Progenitor cell of endocrine pancreas (in vitro differentiated cells): ENCODE data around the gene SP4. TPM values are rescaled to one million over a fixed set of nuclear protein-coding genes. Genes with fewer than 3 reads are reported as not detected.
A peak's percentile ranks its signal among the peaks of the same experiment; 100 is the strongest.

ENCODE experiments used
- DNase-seq: peaks from one replicate; pipeline ENCODE4 v3.0.0; 2021; ENCODE audit warnings: low spot score; ENCODE audit not compliant: unreplicated experiment
- H3K27ac Mint-ChIP-seq: 2 replicates; pipeline ENCODE4 v1.8.0; 2021; ENCODE audit warnings: mild to moderate bottlenecking, moderate library complexity, mixed read lengths
- H3K27me3 Mint-ChIP-seq: 2 replicates; pipeline ENCODE4 v1.8.0; 2021; ENCODE audit warnings: mixed read lengths
- H3K36me3 Mint-ChIP-seq: 2 replicates; pipeline ENCODE4 v1.8.0; 2022; ENCODE audit warnings: mixed read lengths; ENCODE audit not compliant: insufficient read depth
- H3K4me1 Mint-ChIP-seq: 2 replicates; pipeline ENCODE4 v1.8.0; 2021; ENCODE audit warnings: low read depth, mixed read lengths
- H3K4me3 Mint-ChIP-seq: 2 replicates; pipeline ENCODE4 v1.8.0; 2021; ENCODE audit warnings: low read depth, mild to moderate bottlenecking, moderate library complexity, mixed read lengths
- H3K9me3 Mint-ChIP-seq: 2 replicates; pipeline ENCODE4 v1.8.0; 2021; ENCODE audit warnings: low read depth, mixed read lengths
- CTCF ChIP-seq: fragments of 200-600 bp; sonication (generic); IDR thresholded peaks from one replicate; pipeline ENCODE4 v1.5.0; 2021; ENCODE audit warnings: antibody characterized with exemption, mild to moderate bottlenecking; ENCODE audit not compliant: unreplicated experiment
- total RNA-seq: library from RNA; stranded (reverse); gene quantifications from 2 replicates; pipeline ENCODE4 v1.2.1, GENCODE V29; 2021

SP4 gene
- total RNA-seq, 1 donor from 2014 or later = 19.8 TPM

GRCh38 chr7:21414795-21415393 is 13.0 kb upstream of the SP4 start:
- H3K27ac Mint-ChIP-seq = no peak overlapping the region
- no peak for TF ChIP-seq CTCF
- peaks cover 9% of the 10 kb centered on the region for H3K27me3 Mint-ChIP-seq
- no peaks in the 10 kb centered on the region for H3K9me3 Mint-ChIP-seq
- peaks cover 13% of the 10 kb centered on the region for H3K4me1 Mint-ChIP-seq
- DNase-seq = no peak
- H3K36me3 Mint-ChIP-seq = no peaks in the 10 kb centered on the region
- H3K4me3 Mint-ChIP-seq = no peak overlapping the region

GRCh38 chr7:21417647-21418046 is 10.2 kb upstream of the SP4 start:
- TF ChIP-seq CTCF = no peak
- Mint-ChIP-seq H3K36me3 (no peaks in the 10 kb centered on the region), H3K27me3 (peaks cover 9% of the 10 kb centered on the region), H3K4me3 (no peak overlapping the region), H3K27ac (no peak overlapping the region), H3K9me3 (no peaks in the 10 kb centered on the region), H3K4me1 (peaks cover 4% of the 10 kb centered on the region)
- no peak for DNase-seq

- peaks cover 2% of the 10 kb centered on the region for H3K27me3 Mint-ChIP-seq
- H3K9me3 Mint-ChIP-seq = no peaks in the 10 kb centered on the region
- no peak for TF ChIP-seq CTCF
- H3K36me3 Mint-ChIP-seq = no peaks in the 10 kb centered on the region
- DNase-seq = no peak
- peaks cover 6% of the 10 kb centered on the region for H3K4me1 Mint-ChIP-seq
- H3K27ac Mint-ChIP-seq = no peak overlapping the region
- H3K4me3 Mint-ChIP-seq = no peak overlapping the region
These were observed 5.1 kb upstream of the SP4 start for GRCh38 chr7:21422751-21423150.

- no peak for DNase-seq
- Mint-ChIP-seq H3K4me3 (no peak overlapping the region), H3K36me3 (no peaks in the 10 kb centered on the region), H3K9me3 (no peaks in the 10 kb centered on the region), H3K4me1 (peaks cover 22% of the 10 kb centered on the region), H3K27me3 (no peaks in the 10 kb centered on the region), H3K27ac (no peak overlapping the region)
- no peak for TF ChIP-seq CTCF
These were observed 2.6 kb upstream of the SP4 start for GRCh38 chr7:21425290-21425689.

- H3K27me3 Mint-ChIP-seq = no peaks in the 10 kb centered on the region
These were observed 1.3 kb upstream of the SP4 start for GRCh38 chr7:21426286-21427181.

More at GRCh38 chr7:21426286-21427181, 1.3 kb upstream of the SP4 start:
- DNase-seq = no peak
- Mint-ChIP-seq H3K4me3 (peak overlapping the region; percentile 83), H3K4me1 (peaks cover 32% of the 10 kb centered on the region), H3K9me3 (no peaks in the 10 kb centered on the region), H3K36me3 (no peaks in the 10 kb centered on the region), H3K27ac (peak overlapping the region; percentile 97)
- TF ChIP-seq CTCF = no peak
